PFSK-1 (cell line): ENCODE data around the gene SELENOO.

ENCODE experiments used
- POLR2AphosphoS5 ChIP-seq: IDR thresholded peaks from 2 replicates; pipeline ENCODE4 v1.6.1; 2012; ENCODE audit warnings: low read depth, mild to moderate bottlenecking, control low read depth, low read length, moderate library complexity
- TAF1 ChIP-seq: IDR thresholded peaks from 2 replicates; pipeline ENCODE4 v1.6.1; 2012; ENCODE audit warnings: low read length, control low read depth, borderline replicate concordance; ENCODE audit not compliant: insufficient read depth

DNA sequence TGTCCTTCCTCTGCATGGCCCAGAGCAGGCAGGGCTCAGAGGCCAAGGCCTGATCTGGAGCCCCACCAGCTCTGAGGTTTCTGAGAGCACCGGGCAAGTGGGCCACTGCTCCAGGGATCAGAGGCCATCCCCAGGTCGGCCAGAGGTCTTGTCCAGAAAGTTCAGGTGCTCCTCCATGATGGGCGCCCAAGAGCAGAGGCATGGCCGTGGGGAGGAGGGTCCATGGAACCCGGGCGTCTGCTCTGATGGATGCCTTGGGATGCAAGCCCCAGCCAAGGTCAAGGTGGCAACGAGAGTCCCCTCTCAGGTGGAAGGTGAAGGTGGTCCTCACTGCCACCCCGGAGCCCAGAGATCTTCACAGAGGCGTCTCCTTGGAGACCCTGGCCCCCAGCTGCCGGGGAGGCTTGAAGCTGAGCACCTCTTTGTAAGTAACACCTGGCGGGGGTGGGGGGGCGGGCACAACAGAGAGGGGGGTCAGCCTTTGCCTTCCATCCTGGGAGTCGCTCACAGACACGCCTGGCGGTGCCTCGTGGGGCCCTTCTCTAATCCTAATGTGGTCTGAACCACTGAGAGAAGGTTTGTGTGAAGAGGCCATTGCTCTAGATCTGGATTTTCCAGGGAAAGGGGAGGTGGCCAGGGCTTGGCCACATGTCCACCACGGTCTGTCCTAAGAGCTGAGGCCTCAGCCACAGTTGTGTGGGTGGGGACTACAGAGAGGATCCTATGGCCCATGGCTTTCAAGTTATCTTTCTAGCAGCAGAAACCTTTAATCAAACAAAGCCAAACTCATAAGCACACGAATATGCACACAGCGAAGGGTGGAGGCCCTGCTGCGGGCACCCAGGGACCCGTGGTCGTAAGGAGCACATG, 52.5 kb downstream of the SELENOO start:
- TF ChIP-seq TAF1 (no peak), POLR2AphosphoS5 (no peak)
